Nephron progenitor cell (in vitro differentiated cells): Measurements from ENCODE around the gene MRTFB.

Source experiments
- DNase-seq: peaks from one replicate; pipeline ENCODE4 v3.0.0; 2021
- H3K27ac Mint-ChIP-seq: 2 replicates; pipeline ENCODE4 v1.8.0; 2021; ENCODE audit warnings: mild to moderate bottlenecking, moderate library complexity, mixed read lengths
- H3K27me3 Mint-ChIP-seq: 2 replicates; pipeline ENCODE4 v1.8.0; 2021; ENCODE audit warnings: mild to moderate bottlenecking, low read depth, mixed read lengths; ENCODE audit not compliant: poor library complexity
- H3K36me3 Mint-ChIP-seq: 2 replicates; pipeline ENCODE4 v1.8.0; 2021; ENCODE audit warnings: low read depth, mixed read lengths
- H3K4me1 Mint-ChIP-seq: 2 replicates; pipeline ENCODE4 v1.8.0; 2021; ENCODE audit warnings: mixed read lengths
- H3K4me3 Mint-ChIP-seq: 2 replicates; pipeline ENCODE4 v1.8.0; 2021; ENCODE audit warnings: mild to moderate bottlenecking, moderate library complexity, mixed read lengths
- H3K9me3 Mint-ChIP-seq: 2 replicates; pipeline ENCODE4 v1.8.0; 2021; ENCODE audit warnings: mild to moderate bottlenecking, moderate library complexity, mixed read lengths
- CTCF ChIP-seq: fragments of 200-600 bp; sonication (generic); IDR thresholded peaks from 2 replicates; pipeline ENCODE4 v1.5.0; 2021; ENCODE audit warnings: antibody characterized with exemption

Gene MRTFB

GRCh38 chr16:14113344-14113743, 42.2 kb downstream of the MRTFB start:
- H3K36me3 Mint-ChIP-seq, result no peaks in the 10 kb centered on the region
- no peaks in the 10 kb centered on the region for H3K9me3 Mint-ChIP-seq

GRCh38 chr16:14117051-14117450, 45.9 kb downstream of the MRTFB start:
- H3K9me3 Mint-ChIP-seq, result peaks cover 4% of the 10 kb centered on the region
- H3K27me3 Mint-ChIP-seq, result no peaks in the 10 kb centered on the region
- DNase-seq, result no peak
- no peak overlapping the region for H3K4me3 Mint-ChIP-seq
- H3K4me1 Mint-ChIP-seq, result peaks cover 11% of the 10 kb centered on the region
- no peak for TF ChIP-seq CTCF
- H3K27ac Mint-ChIP-seq, result no peak overlapping the region
- H3K36me3 Mint-ChIP-seq, result peaks cover 17% of the 10 kb centered on the region

More at GRCh38 chr16:14113344-14113743, 42.2 kb downstream of the MRTFB start:
- peak overlapping the region; percentile 44 for H3K27ac Mint-ChIP-seq
- H3K27me3 Mint-ChIP-seq, result no peaks in the 10 kb centered on the region
- no peak overlapping the region for H3K4me3 Mint-ChIP-seq
- peaks cover 34% of the 10 kb centered on the region for H3K4me1 Mint-ChIP-seq
- no peak for DNase-seq
- no peak for TF ChIP-seq CTCF

- no peak for DNase-seq
- no peak for TF ChIP-seq CTCF
- H3K4me1 Mint-ChIP-seq, result peaks cover 13% of the 10 kb centered on the region
- no peak overlapping the region for H3K4me3 Mint-ChIP-seq
- H3K27me3 Mint-ChIP-seq, result no peaks in the 10 kb centered on the region
- H3K27ac Mint-ChIP-seq, result no peak overlapping the region
- peaks cover 11% of the 10 kb centered on the region for H3K9me3 Mint-ChIP-seq
- H3K36me3 Mint-ChIP-seq, result peaks cover 35% of the 10 kb centered on the region
Measured at GRCh38 chr16:14119799-14120198, 48.7 kb downstream of the MRTFB start.

GRCh38 chr16:14120335-14120734, 49.2 kb downstream of the MRTFB start:
- H3K4me3 Mint-ChIP-seq, result no peak overlapping the region
- no peak for DNase-seq
- peaks cover 35% of the 10 kb centered on the region for H3K36me3 Mint-ChIP-seq
- H3K27ac Mint-ChIP-seq, result peak overlapping the region; percentile 8
- H3K27me3 Mint-ChIP-seq, result no peaks in the 10 kb centered on the region
- no peak for TF ChIP-seq CTCF
- peaks cover 11% of the 10 kb centered on the region for H3K9me3 Mint-ChIP-seq
- H3K4me1 Mint-ChIP-seq, result peaks cover 18% of the 10 kb centered on the region

GRCh38 chr16:14121142-14121541, 50.0 kb downstream of the MRTFB start:
- H3K27ac Mint-ChIP-seq, result peak overlapping the region; percentile 8
- peaks cover 11% of the 10 kb centered on the region for H3K9me3 Mint-ChIP-seq

More at GRCh38 chr16:14121142-14121541, 50.0 kb downstream of the MRTFB start:
- H3K4me3 Mint-ChIP-seq, result no peak overlapping the region
- H3K27me3 Mint-ChIP-seq, result no peaks in the 10 kb centered on the region
- TF ChIP-seq CTCF, result no peak
- peaks cover 21% of the 10 kb centered on the region for H3K4me1 Mint-ChIP-seq
- peaks cover 35% of the 10 kb centered on the region for H3K36me3 Mint-ChIP-seq
- DNase-seq, result no peak
